HCT116 (cell line): ENCODE data around the gene TOLLIP.

ENCODE experiments used
- CTCF ChIP-seq, 3 experiments: fragments of 200-600 bp in 1 of 3; sonication (generic) in 1 of 3; IDR thresholded peaks in 2 of 3; conservative IDR thresholded peaks in 1 of 3; 2 replicates each; pipeline ENCODE4 v1.5.1; 2012 to 2017; ENCODE audit warnings: low read depth in 2 of 3, low read length in 2 of 3, antibody characterized with exemption in 1 of 3, borderline replicate concordance in 1 of 3, control low read depth in 1 of 3, mild to moderate bottlenecking in 1 of 3, mixed read lengths in 1 of 3, mixed run types in 1 of 3, moderate library complexity in 1 of 3; ENCODE audit not compliant: insufficient read depth in 1 of 3
- EGR1 ChIP-seq: IDR thresholded peaks from 2 replicates; pipeline ENCODE4 v1.6.1; 2012; ENCODE audit warnings: low read depth
- ELF1 ChIP-seq: IDR thresholded peaks from 2 replicates; pipeline ENCODE4 v1.6.1; 2012; ENCODE audit warnings: low read depth, borderline replicate concordance
- MAX ChIP-seq: IDR thresholded peaks from 2 replicates; pipeline ENCODE4 v1.6.1; 2012
- POLR2A ChIP-seq: IDR thresholded peaks from 2 replicates; pipeline ENCODE4 v1.7.0; 2011; ENCODE audit warnings: borderline replicate concordance; ENCODE audit not compliant: insufficient read depth, insufficient read length; ENCODE audit errors: extremely low read depth
- POLR2AphosphoS5 ChIP-seq: IDR thresholded peaks from 2 replicates; pipeline ENCODE4 v1.6.1; 2011; ENCODE audit warnings: mild to moderate bottlenecking, low read depth, low read length, moderate library complexity
- RAD21 ChIP-seq: IDR thresholded peaks from 2 replicates; pipeline ENCODE4 v1.6.1; 2012; ENCODE audit warnings: low read depth, mild to moderate bottlenecking
- SP1 ChIP-seq: IDR thresholded peaks from 2 replicates; pipeline ENCODE4 v1.6.1; 2012; ENCODE audit warnings: low read depth
- ZBTB33 ChIP-seq: IDR thresholded peaks from 2 replicates; pipeline ENCODE4 v1.6.1; 2011; ENCODE audit warnings: mild to moderate bottlenecking, low read length, moderate library complexity; ENCODE audit not compliant: insufficient replicate concordance; ENCODE audit errors: extremely low read depth
- ZFX ChIP-seq: fragments of 450-650 bp; IDR thresholded peaks from 2 replicates; pipeline ENCODE4 v1.6.1; 2017

- TF ChIP-seq POLR2A, result no peak
- no peak for TF ChIP-seq CTCF (IDR thresholded peaks at IDR 0.05 in 2 of 3, conservative IDR thresholded peaks at IDR 0.05 in 1 of 3; ENCODE audit: borderline replicate concordance in 1 of 3, insufficient read depth in 1 of 3, low read depth in 2 of 3, low read length in 2 of 3)
- no peak for TF ChIP-seq ZFX
- TF ChIP-seq POLR2AphosphoS5, result no peak
- no peak for TF ChIP-seq RAD21
- no peak for TF ChIP-seq MAX
- no peak for TF ChIP-seq ZBTB33
- TF ChIP-seq SP1, result no peak
- TF ChIP-seq EGR1, result no peak
- TF ChIP-seq ELF1, result no peak
Measured at GRCh38 chr11:1241706-1242105, 67.7 kb downstream of the TOLLIP start.
